HCT116 (cell line): ENCODE measurements around the gene PYGB. TPM values are rescaled to one million over a fixed set of nuclear protein-coding genes. Genes with fewer than 3 reads are reported as not detected.

Experiments
- ATAC-seq: fragments of 200-7000 bp; cut with Tn5 transposase; 2 replicates; pipeline ENCODE4 v1.9.1; 2020; ENCODE audit warnings: mild to moderate bottlenecking, moderate library complexity
- BruUV-seq: library from RNA; stranded (reverse); fragments of 400-500 nt; replicated peaks from 2 replicates; lab custom pipeline; 2021; lab: Mats Ljungman, UMichigan
- CTCF ChIA-PET: fragments of 300-600 bp; sonication (Branson Sonifier 250); formaldehyde crosslinking; loops from one replicate; lab custom pipeline; 2021; ENCODE audit warnings: antibody characterized with exemption; lab: Charles Lee
- POLR2A ChIA-PET: fragments of 300-600, 350-600 bp; sonication (Branson Sonifier 250); formaldehyde crosslinking; loops from one replicate; lab custom pipeline; 2021; ENCODE audit warnings: antibody characterized with exemption; lab: Charles Lee
- RAD21 ChIA-PET, 2 experiments: fragments of 300-600 bp; sonication (Branson Sonifier 250); formaldehyde crosslinking; loops; one replicate each; lab custom pipeline; 2023; ENCODE audit warnings: low total read pairs in 2 of 2; ENCODE audit not compliant: uncharacterized antibody in 2 of 2, unreplicated experiment in 2 of 2, low non-redundant PET in 1 of 2; lab: Charles Lee
- DNase-seq: peaks from one replicate; pipeline ENCODE4 v3.0.0-alpha.2; 2010; ENCODE audit warnings: low read depth, low spot score
- H2AFZ ChIP-seq: fragments of 200-600 bp; shearing (Covaris generic), sonication (generic); 2 replicates; pipeline ENCODE4 v1.6.1; 2017; ENCODE audit warnings: low read depth, mixed run types, mixed read lengths, antibody characterized with exemption, low read length; ENCODE audit not compliant: poor library complexity, severe bottlenecking
- H3K27ac ChIP-seq: 2 replicates; pipeline ENCODE4 v1.5.1; 2012; ENCODE audit warnings: low read depth, low read length
- H3K27me3 ChIP-seq: fragments of 200-600 bp; sonication (generic); 2 replicates; pipeline ENCODE4 v1.6.1; 2016; ENCODE audit warnings: mixed run types, low read length, mixed read lengths; ENCODE audit not compliant: insufficient read depth
- H3K36me3 ChIP-seq, 2 experiments: fragments of 200-500 bp in 1 of 2; fragments of 200-600 bp in 1 of 2; sonication (Bioruptor generic) in 1 of 2; sonication (generic) in 1 of 2; 2 replicates each; pipeline versions ENCODE4 v1.5.1 to v1.6.1; 2014 to 2016; ENCODE audit warnings: low read length in 2 of 2, inconsistent platforms in 1 of 2, mixed read lengths in 1 of 2, mixed run types in 1 of 2; ENCODE audit not compliant: insufficient read depth in 2 of 2, control insufficient read depth in 1 of 2
- H3K4me1 ChIP-seq, 2 experiments: fragments of 200-600 bp in 1 of 2; sonication (generic) in 1 of 2; 2 replicates each; pipeline versions ENCODE4 v1.5.1 to v1.6.1; 2012 to 2017; ENCODE audit warnings: low read length in 2 of 2, inconsistent platforms in 1 of 2, mild to moderate bottlenecking in 1 of 2, mixed read lengths in 1 of 2, mixed run types in 1 of 2, moderate library complexity in 1 of 2; ENCODE audit not compliant: insufficient read depth in 2 of 2, control insufficient read depth in 1 of 2
- H3K4me2 ChIP-seq: fragments of 200-600 bp; sonication (generic); 2 replicates; pipeline ENCODE4 v1.6.1; 2017; ENCODE audit warnings: mixed run types, low read length, mixed read lengths
- H3K4me3 ChIP-seq, 2 experiments: fragments of 200-600 bp in 1 of 2; sonication (generic) in 1 of 2; replicated peaks in 1 of 2; 2 replicates each; pipeline ENCODE4 v1.5.1; 2011 to 2016; ENCODE audit warnings: low read length in 2 of 2, control low read depth in 1 of 2, low read depth in 1 of 2, mild to moderate bottlenecking in 1 of 2, mixed read lengths in 1 of 2, mixed run types in 1 of 2
- H3K79me2 ChIP-seq: fragments of 200-600 bp; sonication (generic); 2 replicates; pipeline ENCODE4 v1.6.1; 2017; ENCODE audit warnings: mild to moderate bottlenecking, mixed run types, low read length, moderate library complexity, mixed read lengths; ENCODE audit not compliant: insufficient read depth
- H3K9ac ChIP-seq: fragments of 200-600 bp; sonication (generic); 2 replicates; pipeline ENCODE4 v1.6.1; 2016; ENCODE audit warnings: low read length, mixed read lengths
- H3K9me2 ChIP-seq: fragments of 200-600 bp; sonication (generic), shearing (Covaris generic); 2 replicates; pipeline ENCODE4 v1.6.1; 2017; ENCODE audit warnings: mixed run types, mild to moderate bottlenecking, moderate library complexity; ENCODE audit not compliant: insufficient read depth
- H3K9me3 ChIP-seq, 2 experiments: fragments of 200-500 bp in 1 of 2; fragments of 200-600 bp in 1 of 2; sonication (Bioruptor generic) in 1 of 2; sonication (generic) in 1 of 2; 2 replicates each; pipeline ENCODE4 v1.6.1; 2014 to 2017; ENCODE audit warnings: low read length in 2 of 2, mixed read lengths in 2 of 2, inconsistent platforms in 1 of 2, low read depth in 1 of 2, mild to moderate bottlenecking in 1 of 2, mixed run types in 1 of 2, moderate library complexity in 1 of 2; ENCODE audit not compliant: control insufficient read depth in 1 of 2, insufficient read depth in 1 of 2
- H4K20me1 ChIP-seq: fragments of 200-600 bp; sonication (generic), shearing (Covaris generic); 2 replicates; pipeline ENCODE4 v1.6.1; 2017; ENCODE audit warnings: mixed run types, mild to moderate bottlenecking, moderate library complexity; ENCODE audit not compliant: insufficient read depth
- CEBPB ChIP-seq: IDR thresholded peaks from 2 replicates; pipeline ENCODE4 v1.6.1; 2012; ENCODE audit warnings: low read depth
- EGR1 ChIP-seq: IDR thresholded peaks from 2 replicates; pipeline ENCODE4 v1.6.1; 2012; ENCODE audit warnings: low read depth
- EZH2 ChIP-seq: fragments of 200-600 bp; sonication (generic); IDR thresholded peaks from 2 replicates; pipeline ENCODE4 v1.6.1; 2017; ENCODE audit warnings: antibody characterized with exemption, mixed run types
- EZH2phosphoT487 ChIP-seq: fragments of 200-600 bp; IDR thresholded peaks from 2 replicates; pipeline ENCODE4 v1.6.1; 2018; ENCODE audit warnings: antibody characterized with exemption, borderline replicate concordance
- MAX ChIP-seq: IDR thresholded peaks from 2 replicates; pipeline ENCODE4 v1.6.1; 2012
- POLR2A ChIP-seq: IDR thresholded peaks from 2 replicates; pipeline ENCODE4 v1.7.0; 2011; ENCODE audit warnings: borderline replicate concordance; ENCODE audit not compliant: insufficient read depth, insufficient read length; ENCODE audit errors: extremely low read depth
- POLR2AphosphoS5 ChIP-seq: IDR thresholded peaks from 2 replicates; pipeline ENCODE4 v1.6.1; 2011; ENCODE audit warnings: mild to moderate bottlenecking, low read depth, low read length, moderate library complexity
- REST ChIP-seq: IDR thresholded peaks from 2 replicates; pipeline ENCODE4 v1.6.1; 2012; ENCODE audit warnings: low read depth
- SIN3A ChIP-seq: IDR thresholded peaks from 2 replicates; pipeline ENCODE4 v1.6.1; 2012; ENCODE audit warnings: low read depth
- SP1 ChIP-seq: IDR thresholded peaks from 2 replicates; pipeline ENCODE4 v1.6.1; 2012; ENCODE audit warnings: low read depth
- SRF ChIP-seq: IDR thresholded peaks from 2 replicates; pipeline ENCODE4 v1.6.1; 2012; ENCODE audit warnings: low read depth
- ZFX ChIP-seq: fragments of 450-650 bp; IDR thresholded peaks from 2 replicates; pipeline ENCODE4 v1.6.1; 2017
- intact Hi-C: fragments of 100-400 bp; cut with micrococcal nuclease; formaldehyde crosslinking; loops from 2 replicates; pipeline ENCODE4 v1.10.0; 2022
- total RNA-seq: library from RNA; stranded (reverse); gene quantifications from one replicate; pipeline ENCODE4 v1.2.1, GENCODE V29; 2021; ENCODE audit not compliant: unreplicated experiment
- TF ChIP-seq, protein P1 (sequence below): IDR thresholded peaks from 2 replicates; pipeline ENCODE4 v1.6.1; 2011; ENCODE audit warnings: mild to moderate bottlenecking, low read length, moderate library complexity; ENCODE audit not compliant: insufficient replicate concordance; ENCODE audit errors: extremely low read depth

Gene PYGB
- total RNA-seq, 1 experiment from 2014 or later: 87.8 TPM

DNA sequence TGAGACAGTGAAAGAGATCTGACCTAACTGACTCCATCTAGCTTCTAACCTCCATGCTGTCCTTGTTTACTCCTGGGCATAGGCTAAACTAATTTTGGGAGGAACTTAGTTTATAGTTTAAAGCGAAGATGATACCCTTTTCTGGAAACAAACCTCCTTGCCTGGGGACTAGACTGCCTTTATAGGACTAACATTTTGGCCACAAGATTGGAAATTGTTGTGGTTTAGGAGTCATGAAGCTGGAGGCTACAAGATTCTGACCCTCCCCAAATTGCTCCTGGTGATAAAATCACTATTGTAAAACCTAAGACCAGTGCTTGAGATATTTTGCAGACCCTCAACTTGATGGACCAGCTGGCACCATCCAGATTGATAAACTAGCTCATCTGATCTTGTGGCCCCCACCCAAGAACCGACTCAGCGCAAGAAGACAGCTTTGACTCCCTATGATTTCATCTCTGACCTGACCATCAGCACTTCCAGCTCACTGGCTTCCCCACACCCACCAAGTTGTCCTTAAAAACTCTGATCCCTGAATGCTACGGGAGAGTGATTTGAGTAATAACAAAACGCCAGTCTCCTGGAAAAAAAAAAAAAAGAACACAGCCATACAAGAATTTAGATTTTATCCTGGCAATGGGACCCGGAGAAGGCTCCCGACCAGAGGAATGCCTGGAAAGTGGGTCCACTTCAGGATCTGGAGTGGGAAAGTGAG, 79.8 kb downstream of the PYGB start:
- H3K9ac ChIP-seq: no peak overlapping the region
- TF ChIP-seq POLR2A (no peak), EZH2 (no peak), ZFX (no peak), EZH2phosphoT487 (no peak), EGR1 (no peak), MAX (no peak), CEBPB (no peak), SIN3A (no peak), SP1 (no peak), SRF (no peak), POLR2AphosphoS5 (no peak), REST (no peak)
- TF ChIP-seq, protein P1, sequence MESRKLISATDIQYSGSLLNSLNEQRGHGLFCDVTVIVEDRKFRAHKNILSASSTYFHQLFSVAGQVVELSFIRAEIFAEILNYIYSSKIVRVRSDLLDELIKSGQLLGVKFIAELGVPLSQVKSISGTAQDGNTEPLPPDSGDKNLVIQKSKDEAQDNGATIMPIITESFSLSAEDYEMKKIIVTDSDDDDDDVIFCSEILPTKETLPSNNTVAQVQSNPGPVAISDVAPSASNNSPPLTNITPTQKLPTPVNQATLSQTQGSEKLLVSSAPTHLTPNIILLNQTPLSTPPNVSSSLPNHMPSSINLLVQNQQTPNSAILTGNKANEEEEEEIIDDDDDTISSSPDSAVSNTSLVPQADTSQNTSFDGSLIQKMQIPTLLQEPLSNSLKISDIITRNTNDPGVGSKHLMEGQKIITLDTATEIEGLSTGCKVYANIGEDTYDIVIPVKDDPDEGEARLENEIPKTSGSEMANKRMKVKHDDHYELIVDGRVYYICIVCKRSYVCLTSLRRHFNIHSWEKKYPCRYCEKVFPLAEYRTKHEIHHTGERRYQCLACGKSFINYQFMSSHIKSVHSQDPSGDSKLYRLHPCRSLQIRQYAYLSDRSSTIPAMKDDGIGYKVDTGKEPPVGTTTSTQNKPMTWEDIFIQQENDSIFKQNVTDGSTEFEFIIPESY: no peak
- TF ChIP-seq, all 23 proteins: peak for 0
- intact Hi-C loops: loop anchor here (10.0 kb wide), 1 partner anchor 63 kb away; no protein-coding TSS in a partner anchor
- Histone ChIP-seq H3K9me3 (no peaks in the 10 kb centered on the region), H4K20me1 (no peaks in the 10 kb centered on the region), H3K4me3 (no peak overlapping the region), H3K79me2 (no peaks in the 10 kb centered on the region), H3K36me3 (no peaks in the 10 kb centered on the region), H3K27me3 (no peaks in the 10 kb centered on the region), H3K4me1 (peaks cover 0 to 14% of the 10 kb centered on the region in 2 experiments; a peak in 2 of 4 replicates), H2AFZ (no peak overlapping the region), H3K4me2 (no peak overlapping the region), H3K9me2 (no peaks in the 10 kb centered on the region), H3K27ac (no peak overlapping the region)
- ATAC-seq: no peak
- no TSS peak for BruUV-seq
- ChIA-PET POLR2A (no interaction called here), CTCF (no interaction called here), RAD21 (no interaction called here)
- DNase-seq: no peak
